SK-N-MC (cell line): ENCODE data around the gene EPB41L4B.

Experiments used
- EZH2 ChIP-seq: fragments of 200-600 bp; sonication (generic); IDR thresholded peaks from one replicate; pipeline ENCODE4 v1.6.1; 2017; ENCODE audit warnings: antibody characterized with exemption
- FOXP2 ChIP-seq: optimal IDR thresholded peaks from 2 replicates; pipeline ENCODE3; 2011; ENCODE audit warnings: mild to moderate bottlenecking, moderate library complexity; ENCODE audit not compliant: insufficient read depth; ENCODE audit errors: extremely low read length, control extremely low read depth
- POLR2AphosphoS5 ChIP-seq: IDR thresholded peaks from 2 replicates; pipeline ENCODE4 v1.6.1; 2012; ENCODE audit warnings: mild to moderate bottlenecking, low read depth, low read length, borderline replicate concordance

GRCh38 chr9:109283012-109283411, 37.8 kb downstream of the EPB41L4B start:
- TF ChIP-seq EZH2 (no peak), POLR2AphosphoS5 (no peak), FOXP2 (no peak)
